Measurements from ENCODE around the gene LPIN2. TPM values are rescaled to one million over a fixed set of nuclear protein-coding genes. Genes with fewer than 3 reads are reported as not detected.

Gene LPIN2
- polyA plus RNA-seq, 1 donor (not counting 4 experiments of a cell fraction or from before 2014, with no cell fraction given): 3.9 TPM

DNA sequence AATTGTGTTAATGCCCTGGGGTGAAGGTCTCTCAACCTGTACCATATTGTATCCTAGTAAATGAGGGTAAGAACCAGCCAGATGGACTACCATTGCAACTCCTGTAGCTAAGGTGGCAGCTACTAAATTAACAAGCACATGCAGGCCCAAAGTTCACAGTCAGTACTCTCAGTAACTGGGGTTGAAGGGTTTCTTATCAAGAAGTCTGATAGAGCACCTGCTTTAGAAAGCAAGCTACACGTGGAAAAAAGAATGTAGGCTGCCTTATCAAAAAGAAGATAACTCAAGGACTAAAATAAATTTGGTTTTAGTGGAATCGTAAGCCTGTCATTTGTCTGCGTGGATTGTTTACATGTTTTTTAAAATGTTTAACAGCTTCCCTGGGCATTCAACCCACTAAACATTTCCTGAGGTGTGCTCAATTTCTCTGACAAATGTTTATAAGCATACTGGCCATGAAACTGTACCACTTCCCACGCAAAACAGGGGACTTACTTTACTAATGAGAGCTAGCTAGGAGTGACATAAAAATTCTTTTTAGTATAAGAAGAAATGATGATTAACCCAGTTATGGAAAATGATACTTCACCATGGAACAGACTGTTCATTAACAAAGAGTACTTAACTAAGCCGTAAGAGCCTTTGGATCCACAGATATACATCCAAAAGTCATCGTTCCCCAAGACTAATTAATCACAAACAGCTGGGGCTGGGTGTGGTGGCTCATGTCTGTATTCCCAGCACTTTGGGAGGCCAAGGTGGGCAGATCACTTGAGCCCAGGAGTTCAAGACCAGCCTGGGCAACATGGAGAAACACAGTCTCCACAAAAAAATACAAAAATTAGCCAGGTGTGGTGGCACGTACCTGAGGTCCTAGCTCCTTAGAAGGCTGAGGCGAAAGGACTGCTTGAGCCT, 36.5 kb downstream of the LPIN2 start:
- peaks cover 9% of the 10 kb centered on the region for H3K4me1 ChIP-seq (ENCODE audit: control insufficient read depth, extremely low read depth, insufficient read depth, low read length)
- TF ChIP-seq EZH2 (IDR thresholded peaks at IDR 0.05; ENCODE audit: low read length): no peak
- TF ChIP-seq, protein P1, sequence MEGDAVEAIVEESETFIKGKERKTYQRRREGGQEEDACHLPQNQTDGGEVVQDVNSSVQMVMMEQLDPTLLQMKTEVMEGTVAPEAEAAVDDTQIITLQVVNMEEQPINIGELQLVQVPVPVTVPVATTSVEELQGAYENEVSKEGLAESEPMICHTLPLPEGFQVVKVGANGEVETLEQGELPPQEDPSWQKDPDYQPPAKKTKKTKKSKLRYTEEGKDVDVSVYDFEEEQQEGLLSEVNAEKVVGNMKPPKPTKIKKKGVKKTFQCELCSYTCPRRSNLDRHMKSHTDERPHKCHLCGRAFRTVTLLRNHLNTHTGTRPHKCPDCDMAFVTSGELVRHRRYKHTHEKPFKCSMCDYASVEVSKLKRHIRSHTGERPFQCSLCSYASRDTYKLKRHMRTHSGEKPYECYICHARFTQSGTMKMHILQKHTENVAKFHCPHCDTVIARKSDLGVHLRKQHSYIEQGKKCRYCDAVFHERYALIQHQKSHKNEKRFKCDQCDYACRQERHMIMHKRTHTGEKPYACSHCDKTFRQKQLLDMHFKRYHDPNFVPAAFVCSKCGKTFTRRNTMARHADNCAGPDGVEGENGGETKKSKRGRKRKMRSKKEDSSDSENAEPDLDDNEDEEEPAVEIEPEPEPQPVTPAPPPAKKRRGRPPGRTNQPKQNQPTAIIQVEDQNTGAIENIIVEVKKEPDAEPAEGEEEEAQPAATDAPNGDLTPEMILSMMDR (optimal IDR thresholded peaks at IDR 0.05 in 1 of 3, IDR thresholded peaks at IDR 0.05 in 1 of 3, conservative IDR thresholded peaks at IDR 0.05 in 1 of 3; ENCODE audit: extremely low read depth in 1 of 3, insufficient read depth in 2 of 3, low read length in 3 of 3): no peak
- dilution Hi-C loops (cut with MboI; ENCODE audit: extremely low pct_ligation_motif_present, low sequenced_read_pairs): no loop called here
- no peaks in the 10 kb centered on the region for H4K20me1 ChIP-seq (ENCODE audit: control insufficient read depth, extremely low read depth, insufficient read depth, low read length)
- H3K4me3 ChIP-seq (ENCODE audit: control insufficient read depth in 2 of 3, extremely low read depth in 1 of 3, insufficient read depth in 2 of 3, low read depth in 1 of 3, low read length in 3 of 3): no peak overlapping the region
- no peaks in the 10 kb centered on the region for H3K9me3 ChIP-seq (ENCODE audit: control insufficient read depth, low read depth, low read length)
- H3K79me2 ChIP-seq (ENCODE audit: control insufficient read depth, insufficient read depth, low read length): no peaks in the 10 kb centered on the region
- H3K9me1 ChIP-seq (ENCODE audit: control insufficient read depth, extremely low read depth, insufficient read depth, low read length): no peaks in the 10 kb centered on the region
- no peak for FAIRE-seq
- no peak overlapping the region for H3K9ac ChIP-seq (ENCODE audit: control insufficient read depth, extremely low read depth, insufficient read depth, low read length)
- no peak overlapping the region for H3K27ac ChIP-seq (ENCODE audit: control insufficient read depth, insufficient read depth, low read length)
- H3K36me3 ChIP-seq (ENCODE audit: control insufficient read depth in 2 of 2, extremely low read depth in 1 of 2, insufficient read depth in 2 of 2, low read length in 2 of 2): no peaks in the 10 kb centered on the region
- no peak overlapping the region for H3K4me2 ChIP-seq (ENCODE audit: control insufficient read depth, extremely low read depth, insufficient read depth, low read depth, low read length)
- H2AFZ ChIP-seq (ENCODE audit: control insufficient read depth, low read length): no peak overlapping the region
- H3K27me3 ChIP-seq (ENCODE audit: control insufficient read depth, extremely low read depth, insufficient read depth, low read length): no peaks in the 10 kb centered on the region
- no peak for DNase-seq (ENCODE audit: low read depth, low spot score)

GRCh38 chr18:2974731-2975130, 38.2 kb downstream of the LPIN2 start:
- TF ChIP-seq, protein P1 (optimal IDR thresholded peaks at IDR 0.05 in 1 of 3, IDR thresholded peaks at IDR 0.05 in 1 of 3, conservative IDR thresholded peaks at IDR 0.05 in 1 of 3; ENCODE audit: extremely low read depth in 1 of 3, insufficient read depth in 2 of 3, low read length in 3 of 3): no peak
- no peak for TF ChIP-seq EZH2 (IDR thresholded peaks at IDR 0.05; ENCODE audit: low read length)

More at GRCh38 chr18:2974731-2975130, 38.2 kb downstream of the LPIN2 start:
- Histone ChIP-seq H3K4me1 (ENCODE audit: control insufficient read depth, extremely low read depth, insufficient read depth, low read length) (peaks cover 3% of the 10 kb centered on the region), H2AFZ (ENCODE audit: control insufficient read depth, low read length) (no peak overlapping the region), H3K27me3 (ENCODE audit: control insufficient read depth, extremely low read depth, insufficient read depth, low read length) (no peaks in the 10 kb centered on the region), H3K9ac (ENCODE audit: control insufficient read depth, extremely low read depth, insufficient read depth, low read length) (no peak overlapping the region), H3K79me2 (ENCODE audit: control insufficient read depth, insufficient read depth, low read length) (no peaks in the 10 kb centered on the region), H4K20me1 (ENCODE audit: control insufficient read depth, extremely low read depth, insufficient read depth, low read length) (no peaks in the 10 kb centered on the region), H3K4me2 (ENCODE audit: control insufficient read depth, extremely low read depth, insufficient read depth, low read depth, low read length) (no peak overlapping the region), H3K9me1 (ENCODE audit: control insufficient read depth, extremely low read depth, insufficient read depth, low read length) (no peaks in the 10 kb centered on the region), H3K4me3 (ENCODE audit: control insufficient read depth in 2 of 3, extremely low read depth in 1 of 3, insufficient read depth in 2 of 3, low read depth in 1 of 3, low read length in 3 of 3) (no peak overlapping the region), H3K36me3 (ENCODE audit: control insufficient read depth in 2 of 2, extremely low read depth in 1 of 2, insufficient read depth in 2 of 2, low read length in 2 of 2) (no peaks in the 10 kb centered on the region), H3K9me3 (ENCODE audit: control insufficient read depth, low read depth, low read length) (no peaks in the 10 kb centered on the region), H3K27ac (ENCODE audit: control insufficient read depth, insufficient read depth, low read length) (no peak overlapping the region)
- FAIRE-seq (no peak), DNase-seq (ENCODE audit: low read depth, low spot score) (no peak)
- dilution Hi-C loops (cut with MboI; ENCODE audit: extremely low pct_ligation_motif_present, low sequenced_read_pairs): no loop called here

Measured in keratinocyte (primary cell).